Body of pancreas (tissue), 4 donors: ENCODE results near the gene ADTRP.

Source experiments
- CTCF ChIP-seq, 7 experiments: fragments of 450-650 bp in 4 of 7; fragments of 200-600 bp in 3 of 7; sonication (generic) in 3 of 7; IDR thresholded peaks; one replicate each; pipeline ENCODE4 v1.5.1; 2016 to 2019; ENCODE audit warnings: antibody characterized with exemption in 7 of 7
- POLR2A ChIP-seq, 3 donors: fragments of 450-650 bp; IDR thresholded peaks; one replicate each; pipeline ENCODE4 v1.6.1; 2016; ENCODE audit warnings: antibody characterized with exemption in 3 of 3, mild to moderate bottlenecking in 2 of 3

- TF ChIP-seq CTCF (IDR thresholded peaks at IDR 0.05) (no peak), POLR2A (IDR thresholded peaks at IDR 0.05) (no peak)
Measured at GRCh38 chr6:11821781-11822180, 43.2 kb upstream of the ADTRP start.
